ENCODE data around the gene TMPRSS11A.

Gene TMPRSS11A

DNA sequence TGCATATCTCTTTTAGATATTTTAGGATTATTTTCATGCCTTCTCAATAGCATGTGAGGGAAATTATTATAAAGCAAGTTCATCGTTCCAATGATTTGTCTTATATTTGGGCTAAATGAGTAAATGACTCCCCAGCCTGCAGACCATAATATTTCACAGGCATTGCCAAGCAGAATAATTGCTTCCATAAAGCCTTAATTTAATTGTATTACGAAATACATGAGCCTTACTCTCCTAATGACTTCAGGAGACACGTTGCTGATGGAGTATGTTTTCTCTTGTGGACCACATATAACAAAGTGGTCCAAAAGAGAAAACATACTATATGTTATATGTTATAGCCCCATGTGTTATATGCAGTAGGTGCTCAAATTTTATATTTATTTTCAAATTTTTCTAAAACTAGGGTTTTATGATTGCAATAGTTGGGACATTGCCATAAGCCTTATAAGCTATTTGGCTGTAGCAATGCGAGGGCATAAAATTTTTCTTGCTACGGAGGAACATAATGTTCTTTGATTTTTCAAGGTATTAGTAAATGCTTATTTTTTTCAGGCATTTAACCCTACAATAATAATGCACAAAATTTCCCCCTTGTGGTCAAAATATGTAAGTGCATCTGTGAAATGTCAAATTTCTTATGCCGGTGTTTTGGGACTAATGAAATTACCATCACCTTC, 53.2 kb downstream of the TMPRSS11A start:
- DNase-seq (ENCODE audit: low spot score) = no peak
- TF ChIP-seq, protein P1, sequence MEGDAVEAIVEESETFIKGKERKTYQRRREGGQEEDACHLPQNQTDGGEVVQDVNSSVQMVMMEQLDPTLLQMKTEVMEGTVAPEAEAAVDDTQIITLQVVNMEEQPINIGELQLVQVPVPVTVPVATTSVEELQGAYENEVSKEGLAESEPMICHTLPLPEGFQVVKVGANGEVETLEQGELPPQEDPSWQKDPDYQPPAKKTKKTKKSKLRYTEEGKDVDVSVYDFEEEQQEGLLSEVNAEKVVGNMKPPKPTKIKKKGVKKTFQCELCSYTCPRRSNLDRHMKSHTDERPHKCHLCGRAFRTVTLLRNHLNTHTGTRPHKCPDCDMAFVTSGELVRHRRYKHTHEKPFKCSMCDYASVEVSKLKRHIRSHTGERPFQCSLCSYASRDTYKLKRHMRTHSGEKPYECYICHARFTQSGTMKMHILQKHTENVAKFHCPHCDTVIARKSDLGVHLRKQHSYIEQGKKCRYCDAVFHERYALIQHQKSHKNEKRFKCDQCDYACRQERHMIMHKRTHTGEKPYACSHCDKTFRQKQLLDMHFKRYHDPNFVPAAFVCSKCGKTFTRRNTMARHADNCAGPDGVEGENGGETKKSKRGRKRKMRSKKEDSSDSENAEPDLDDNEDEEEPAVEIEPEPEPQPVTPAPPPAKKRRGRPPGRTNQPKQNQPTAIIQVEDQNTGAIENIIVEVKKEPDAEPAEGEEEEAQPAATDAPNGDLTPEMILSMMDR (IDR thresholded peaks at IDR 0.05) = no peak
- H3K4me3 ChIP-seq = no peak overlapping the region
- H3K27ac ChIP-seq = no peak overlapping the region

DNA sequence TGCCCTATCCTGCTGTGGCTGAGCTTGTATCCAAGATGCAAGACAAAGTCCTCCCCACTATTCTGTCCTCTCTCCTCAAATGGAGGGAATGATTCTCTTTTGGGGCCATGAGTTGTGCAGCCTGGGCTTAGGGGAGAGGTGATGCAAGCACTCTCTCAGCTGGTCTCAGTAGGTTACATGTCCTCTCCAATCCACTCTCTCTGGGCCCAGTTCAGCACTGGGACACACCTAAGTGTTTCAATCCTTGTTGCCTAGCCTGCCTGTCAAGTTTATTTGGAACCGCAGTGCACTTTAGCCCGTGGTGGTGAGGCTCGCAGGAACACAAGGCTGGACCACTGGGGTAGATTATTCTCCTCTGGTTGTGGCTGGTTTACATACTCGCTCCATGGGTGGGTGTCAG, 55.6 kb downstream of the TMPRSS11A start:
- DNase-seq (ENCODE audit: low spot score) = no peak
- Histone ChIP-seq H3K4me3 (no peak overlapping the region), H3K27ac (no peak overlapping the region)
- TF ChIP-seq, protein P1 (IDR thresholded peaks at IDR 0.05) = no peak

DNA sequence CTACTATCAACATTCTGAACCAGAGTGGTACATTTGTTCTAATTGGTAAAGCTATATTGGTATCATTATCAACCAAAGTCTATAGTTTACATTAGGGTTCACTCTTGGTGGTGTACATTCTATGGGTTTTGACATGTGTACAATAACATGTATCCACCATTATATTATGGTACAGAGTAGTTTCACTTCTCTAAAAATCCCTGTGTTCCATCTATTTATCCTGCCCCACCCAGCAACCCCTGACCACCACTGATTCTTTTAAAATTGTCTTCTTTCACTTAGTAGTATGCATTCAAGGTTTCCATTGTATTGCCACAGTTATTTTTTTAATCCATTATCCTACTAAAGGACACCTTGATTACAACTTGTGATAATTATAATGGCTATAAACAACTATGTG, 64.2 kb downstream of the TMPRSS11A start:
- TF ChIP-seq, protein P1 (IDR thresholded peaks at IDR 0.05) = no peak
- DNase-seq (ENCODE audit: low spot score) = no peak
- Histone ChIP-seq H3K27ac (no peak overlapping the region), H3K4me3 (no peak overlapping the region)

DNA sequence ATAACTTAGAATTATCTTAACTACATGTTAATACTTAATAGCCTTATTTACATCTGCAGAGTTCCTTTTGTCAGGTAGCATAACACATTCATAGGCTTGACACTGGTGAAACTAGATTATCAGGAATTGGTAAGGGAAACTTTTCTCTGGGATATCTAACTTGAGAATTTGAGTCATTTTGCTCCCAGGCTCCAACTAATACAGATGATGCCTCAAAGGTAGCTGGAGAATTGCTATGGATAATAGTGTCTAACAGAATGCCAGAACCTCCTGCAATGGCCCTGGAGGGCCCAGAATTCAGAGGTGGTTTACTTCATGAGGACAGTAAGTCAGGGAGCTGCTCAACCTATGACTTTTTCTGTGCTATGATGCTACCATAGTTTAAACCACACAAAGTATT, 65.6 kb downstream of the TMPRSS11A start:
- Histone ChIP-seq H3K4me3 (no peak overlapping the region), H3K27ac (no peak overlapping the region)
- DNase-seq (ENCODE audit: low spot score) = no peak
- TF ChIP-seq, protein P1 (IDR thresholded peaks at IDR 0.05) = no peak

DNA sequence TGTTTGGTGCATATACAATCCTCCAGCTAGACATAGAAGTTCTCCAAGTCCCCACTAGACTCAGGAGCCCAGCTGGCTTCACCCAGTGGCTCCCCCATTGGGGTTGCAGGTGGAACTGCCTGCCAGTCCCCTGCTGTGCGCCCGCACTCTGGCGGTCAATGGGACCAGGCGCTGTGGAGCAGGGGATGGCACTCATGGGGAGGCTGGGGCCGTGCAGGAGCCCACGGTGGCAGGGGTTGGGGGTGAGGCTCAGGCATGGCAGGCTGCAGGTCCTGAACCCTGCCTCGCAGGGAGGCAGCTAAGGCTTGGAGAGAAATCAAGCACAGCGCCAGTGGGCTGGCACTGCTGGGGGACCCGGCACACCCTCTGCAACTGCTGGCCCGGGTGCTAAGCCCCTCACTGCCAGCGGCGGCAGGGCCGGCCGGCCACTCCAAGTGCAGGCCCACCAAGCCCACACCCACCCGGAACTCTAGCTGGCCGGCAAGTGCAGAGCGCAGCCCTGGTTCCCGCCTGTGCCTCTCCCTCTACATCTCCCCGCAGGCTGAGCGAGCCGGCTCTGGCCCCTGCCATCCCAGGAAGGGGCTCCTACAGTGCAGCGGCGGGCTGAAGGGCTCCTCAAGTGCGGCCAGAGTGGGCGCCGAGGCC, 66.8 kb downstream of the TMPRSS11A start:
- TF ChIP-seq, protein P1 (IDR thresholded peaks at IDR 0.05) = no peak
- DNase-seq (ENCODE audit: low spot score) = no peak
- H3K27ac ChIP-seq = no peak overlapping the region
- H3K4me3 ChIP-seq = no peak overlapping the region

DNA sequence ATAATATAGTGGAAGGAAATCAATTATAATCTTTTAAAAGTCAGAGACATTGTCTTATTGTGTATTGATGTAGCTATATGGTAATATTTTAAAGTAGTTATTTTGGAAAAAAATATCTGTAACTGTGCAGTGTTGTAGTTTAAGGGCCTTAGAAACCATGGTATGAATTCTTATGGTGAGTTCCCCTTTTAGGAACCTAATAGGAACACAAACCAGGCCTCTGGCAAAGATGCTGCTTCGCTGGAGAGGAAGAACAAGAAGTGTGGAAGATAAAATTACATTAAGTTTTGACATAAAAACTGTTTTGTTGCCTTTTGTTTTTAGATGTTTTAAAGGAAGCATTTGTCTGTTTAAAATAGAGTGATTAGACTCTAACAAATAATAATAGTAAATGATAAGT, 68.6 kb downstream of the TMPRSS11A start:
- H3K27ac ChIP-seq = no peak overlapping the region
- DNase-seq (ENCODE audit: low spot score) = no peak
- TF ChIP-seq, protein P1 (IDR thresholded peaks at IDR 0.05) = no peak
- H3K4me3 ChIP-seq = no peak overlapping the region

DNA sequence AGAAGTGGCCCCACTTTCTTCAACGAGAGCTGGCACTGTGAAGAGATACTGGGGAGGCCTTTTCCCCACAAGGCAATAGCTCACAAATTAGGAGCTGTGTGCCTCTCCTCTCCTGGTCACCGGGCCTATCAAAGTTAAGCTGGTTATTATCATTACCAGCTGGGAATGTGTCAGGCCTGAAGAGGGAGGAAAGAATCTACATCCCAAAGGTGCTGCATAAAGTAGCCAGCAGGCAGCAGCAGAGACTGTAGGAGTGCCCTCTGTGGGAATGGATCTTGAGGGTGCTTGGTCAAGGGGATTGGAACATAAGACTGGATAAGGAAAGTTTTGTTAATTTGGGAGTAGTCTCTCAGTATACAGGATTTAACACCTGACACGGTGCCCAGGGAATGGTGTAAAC, 70.4 kb downstream of the TMPRSS11A start:
- TF ChIP-seq, protein P1 (IDR thresholded peaks at IDR 0.05) = no peak
- no peak overlapping the region for H3K4me3 ChIP-seq
- H3K27ac ChIP-seq = no peak overlapping the region
- no peak for DNase-seq (ENCODE audit: low spot score)
